ENCODE data around the gene TELO2. TPM values are rescaled to one million over a fixed set of nuclear protein-coding genes. Genes with fewer than 3 reads are reported as not detected.
A peak's percentile ranks its signal among the peaks of the same experiment; 100 is the strongest.

Gene TELO2
- total RNA-seq, 2 donors from 2014 or later: 24.8 to 27.9 TPM

- no peak overlapping the region for H3K27ac ChIP-seq
- ATAC-seq (ENCODE audit: insufficient number of reproducible peaks, low FRiP score, low read depth): no peak
- H3K27me3 ChIP-seq (replicated peaks; ENCODE audit: insufficient read depth): no peaks in the 10 kb centered on the region
- no peak for DNase-seq (ENCODE audit: low spot score)
- H3K36me3 ChIP-seq: peaks cover 21% of the 10 kb centered on the region
- no peak overlapping the region for H3K4me3 ChIP-seq
- no peaks in the 10 kb centered on the region for H3K9me3 ChIP-seq
- TF ChIP-seq CTCF (IDR thresholded peaks at IDR 0.05): no peak
- H3K4me1 ChIP-seq (ENCODE audit: control insufficient read depth in 1 of 2, low read depth in 2 of 2): peaks cover 21 to 30% of the 10 kb centered on the region in 2 donors
Measured at GRCh38 chr16:1506494-1507213, 13.5 kb downstream of the TELO2 start.

GRCh38 chr16:1508494-1509187 lies 15.5 kb downstream of the TELO2 start:
- no peak overlapping the region for H3K4me3 ChIP-seq
- no peaks in the 10 kb centered on the region for H3K27me3 ChIP-seq (replicated peaks; ENCODE audit: insufficient read depth)
- peaks cover 21 to 30% of the 10 kb centered on the region in 2 donors for H3K4me1 ChIP-seq (ENCODE audit: control insufficient read depth in 1 of 2, low read depth in 2 of 2)
- DNase-seq (ENCODE audit: low spot score) (no peak), ATAC-seq (ENCODE audit: insufficient number of reproducible peaks, low FRiP score, low read depth) (no peak)
- H3K9me3 ChIP-seq: no peaks in the 10 kb centered on the region
- peak overlapping the region; percentile 86 to 97 for H3K27ac ChIP-seq
- peaks cover 4% of the 10 kb centered on the region for H3K36me3 ChIP-seq
- no peak for TF ChIP-seq CTCF (IDR thresholded peaks at IDR 0.05)

- Histone ChIP-seq H3K4me3 (peak overlapping the region; percentile 55), H3K27me3 (replicated peaks; ENCODE audit: insufficient read depth) (no peaks in the 10 kb centered on the region), H3K36me3 (peaks cover 4% of the 10 kb centered on the region), H3K4me1 (ENCODE audit: control insufficient read depth in 1 of 2, low read depth in 2 of 2) (peaks cover 21 to 30% of the 10 kb centered on the region in 2 donors), H3K9me3 (peaks cover 3% of the 10 kb centered on the region), H3K27ac (peak overlapping the region; percentile 86 to 97)
- no peak for TF ChIP-seq CTCF (IDR thresholded peaks at IDR 0.05)
- DNase-seq (ENCODE audit: low spot score) (peak; percentile 34), ATAC-seq (ENCODE audit: insufficient number of reproducible peaks, low FRiP score, low read depth) (peak; percentile 44)
Measured at GRCh38 chr16:1509307-1510221, 16.4 kb downstream of the TELO2 start.

- Histone ChIP-seq H3K36me3 (peaks cover 1% of the 10 kb centered on the region), H3K27me3 (replicated peaks; ENCODE audit: insufficient read depth) (no peaks in the 10 kb centered on the region), H3K27ac (peak overlapping the region; percentile 86 to 97), H3K9me3 (peaks cover 3% of the 10 kb centered on the region), H3K4me3 (peak overlapping the region; percentile 55), H3K4me1 (ENCODE audit: control insufficient read depth in 1 of 2, low read depth in 2 of 2) (peaks cover 21 to 30% of the 10 kb centered on the region in 2 donors)
- DNase-seq (ENCODE audit: low spot score): no peak
- no peak for TF ChIP-seq CTCF (IDR thresholded peaks at IDR 0.05)
- ATAC-seq (ENCODE audit: insufficient number of reproducible peaks, low FRiP score, low read depth): no peak
Measured at GRCh38 chr16:1510272-1510671, 17.1 kb downstream of the TELO2 start.

Data from thoracic aorta (tissue), 2 donors.